Measurements from ENCODE around the gene UHRF2. TPM values are rescaled to one million over a fixed set of nuclear protein-coding genes. Genes with fewer than 3 reads are reported as not detected.
"Not testable (repeated sequence)": the region's sequence is repeated elsewhere in the genome, so short reads cannot be mapped to it uniquely, and the experiment has no call there.

The UHRF2 gene
- total RNA-seq, 1 donor from 2014 or later, result 59.4 TPM

GRCh38 chr9:6450641-6451375, 37.8 kb downstream of the UHRF2 start:
- Mint-ChIP-seq H3K27ac (ENCODE audit: unreplicated experiment) (no peak overlapping the region), H3K4me1 (no peaks in the 10 kb centered on the region), H3K36me3 (ENCODE audit: low read depth) (peaks cover 17% of the 10 kb centered on the region), H3K9me3 (peaks cover 6% of the 10 kb centered on the region), H3K27me3 (ENCODE audit: low read depth) (no peaks in the 10 kb centered on the region), H3K4me3 (no peak overlapping the region)
- TF ChIP-seq CTCF (conservative IDR thresholded peaks at IDR 0.05), result no peak
- DNase-seq (ENCODE audit: low read depth, low spot score), result no peak

- Mint-ChIP-seq H3K9me3 (peaks cover 13% of the 10 kb centered on the region), H3K36me3 (ENCODE audit: low read depth) (peaks cover 46% of the 10 kb centered on the region)
- H3K4me3 Mint-ChIP-seq; DNase-seq (ENCODE audit: low read depth, low spot score); H3K4me1 Mint-ChIP-seq; H3K27me3 Mint-ChIP-seq (ENCODE audit: low read depth); H3K27ac Mint-ChIP-seq (ENCODE audit: unreplicated experiment): not testable (repeated sequence)
These were observed 42.3 kb downstream of the UHRF2 start for GRCh38 chr9:6455292-6455691.

GRCh38 chr9:6458704-6459103, 45.7 kb downstream of the UHRF2 start:
- H3K27me3 Mint-ChIP-seq (ENCODE audit: low read depth); H3K4me3 Mint-ChIP-seq; H3K4me1 Mint-ChIP-seq; DNase-seq (ENCODE audit: low read depth, low spot score); H3K27ac Mint-ChIP-seq (ENCODE audit: unreplicated experiment): not testable (repeated sequence)
- H3K9me3 Mint-ChIP-seq, result peaks cover 13% of the 10 kb centered on the region
- H3K36me3 Mint-ChIP-seq (ENCODE audit: low read depth), result peaks cover 45% of the 10 kb centered on the region

- Mint-ChIP-seq H3K9me3 (peaks cover 8% of the 10 kb centered on the region), H3K4me1 (no peaks in the 10 kb centered on the region), H3K27me3 (ENCODE audit: low read depth) (no peaks in the 10 kb centered on the region), H3K4me3 (no peak overlapping the region), H3K36me3 (ENCODE audit: low read depth) (peaks cover 41% of the 10 kb centered on the region), H3K27ac (ENCODE audit: unreplicated experiment) (no peak overlapping the region)
- TF ChIP-seq CTCF (conservative IDR thresholded peaks at IDR 0.05), result no peak
- DNase-seq (ENCODE audit: low read depth, low spot score), result no peak
These were observed 46.7 kb downstream of the UHRF2 start for GRCh38 chr9:6459718-6460117.

- H3K9me3 Mint-ChIP-seq, result peaks cover 8% of the 10 kb centered on the region
- H3K27ac Mint-ChIP-seq (ENCODE audit: unreplicated experiment), result peak overlapping the region; percentile 8
- no peak for DNase-seq (ENCODE audit: low read depth, low spot score)
- no peaks in the 10 kb centered on the region for H3K4me1 Mint-ChIP-seq
- no peak for TF ChIP-seq CTCF (conservative IDR thresholded peaks at IDR 0.05)
- H3K4me3 Mint-ChIP-seq, result no peak overlapping the region
- peaks cover 38% of the 10 kb centered on the region for H3K36me3 Mint-ChIP-seq (ENCODE audit: low read depth)
- H3K27me3 Mint-ChIP-seq (ENCODE audit: low read depth), result no peaks in the 10 kb centered on the region
These were observed 47.3 kb downstream of the UHRF2 start for GRCh38 chr9:6460189-6460768.

- peaks cover 29% of the 10 kb centered on the region for H3K36me3 Mint-ChIP-seq (ENCODE audit: low read depth)
- no peak overlapping the region for H3K4me3 Mint-ChIP-seq
- peaks cover 1% of the 10 kb centered on the region for H3K4me1 Mint-ChIP-seq
- H3K27ac Mint-ChIP-seq (ENCODE audit: unreplicated experiment), result no peak overlapping the region
- no peak for DNase-seq (ENCODE audit: low read depth, low spot score)
- peaks cover 8% of the 10 kb centered on the region for H3K9me3 Mint-ChIP-seq
- no peak for TF ChIP-seq CTCF (conservative IDR thresholded peaks at IDR 0.05)
- H3K27me3 Mint-ChIP-seq (ENCODE audit: low read depth), result no peaks in the 10 kb centered on the region
These were observed 48.6 kb downstream of the UHRF2 start for GRCh38 chr9:6461619-6462018.

Measured in neural crest cell (in vitro differentiated cells).